Measurements from ENCODE around the gene PLXNA2.

DNA sequence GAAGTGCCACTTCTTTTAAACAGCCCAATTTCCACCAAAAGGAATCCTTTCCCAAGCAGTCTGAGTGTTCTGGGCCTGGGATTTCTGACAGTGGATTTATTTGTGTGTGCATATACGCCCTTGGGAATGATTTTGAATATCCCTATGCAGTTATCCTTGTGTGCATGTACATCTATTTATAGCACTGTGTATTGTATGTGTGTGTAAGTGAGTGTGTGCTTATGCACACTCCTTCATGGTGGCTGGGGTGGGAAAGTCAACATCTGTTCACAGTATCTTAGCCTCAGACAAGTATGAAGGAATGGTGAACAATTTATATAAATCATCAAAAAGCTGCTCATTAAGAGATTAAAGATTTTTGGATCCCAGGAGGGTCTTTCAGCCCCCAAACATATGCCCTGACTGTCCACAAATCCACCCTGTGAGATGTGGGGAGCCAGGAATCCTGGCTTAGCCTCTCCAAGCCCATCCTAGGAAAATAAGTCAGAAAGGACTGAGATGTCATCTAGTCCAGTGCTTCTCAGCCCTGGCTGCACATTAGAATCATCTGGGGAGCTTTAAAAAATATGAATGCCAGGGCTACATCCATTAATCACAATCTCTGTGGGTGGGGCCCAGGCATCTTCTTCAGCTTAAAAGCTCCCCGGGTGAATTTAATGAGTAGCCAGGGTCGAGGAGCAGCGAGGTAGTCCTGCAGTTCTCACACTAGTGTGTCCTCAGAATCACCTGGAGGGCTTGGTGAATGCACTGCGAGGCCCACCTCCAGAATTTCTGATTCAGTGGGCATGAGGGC lies 101.4 kb downstream of the PLXNA2 start:
- TF ChIP-seq, protein P1, sequence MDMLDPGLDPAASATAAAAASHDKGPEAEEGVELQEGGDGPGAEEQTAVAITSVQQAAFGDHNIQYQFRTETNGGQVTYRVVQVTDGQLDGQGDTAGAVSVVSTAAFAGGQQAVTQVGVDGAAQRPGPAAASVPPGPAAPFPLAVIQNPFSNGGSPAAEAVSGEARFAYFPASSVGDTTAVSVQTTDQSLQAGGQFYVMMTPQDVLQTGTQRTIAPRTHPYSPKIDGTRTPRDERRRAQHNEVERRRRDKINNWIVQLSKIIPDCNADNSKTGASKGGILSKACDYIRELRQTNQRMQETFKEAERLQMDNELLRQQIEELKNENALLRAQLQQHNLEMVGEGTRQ (IDR thresholded peaks at IDR 0.05; ENCODE audit: low read length) = no peak
- TF ChIP-seq EZH2 (IDR thresholded peaks at IDR 0.05; ENCODE audit: low read depth, low read length, severe bottlenecking) = no peak
- TF ChIP-seq RAD21 (IDR thresholded peaks at IDR 0.05 in 1 of 2, conservative IDR thresholded peaks at IDR 0.05 in 1 of 2; ENCODE audit: low read depth in 2 of 2, low read length in 2 of 2) = no peak
- TF ChIP-seq POLR2AphosphoS5 (IDR thresholded peaks at IDR 0.05; ENCODE audit: low read depth, low read length) = no peak
- TF ChIP-seq JUND (IDR thresholded peaks at IDR 0.05; ENCODE audit: low read length) = no peak
- no peak for TF ChIP-seq ZNF274 (IDR thresholded peaks at IDR 0.05; ENCODE audit: borderline replicate concordance, extremely low read depth, low read length)
- no peak for TF ChIP-seq POLR2A (IDR thresholded peaks at IDR 0.05; ENCODE audit: control extremely low read depth in 1 of 2, low read depth in 2 of 2, low read length in 2 of 2)
- TF ChIP-seq, protein P2, sequence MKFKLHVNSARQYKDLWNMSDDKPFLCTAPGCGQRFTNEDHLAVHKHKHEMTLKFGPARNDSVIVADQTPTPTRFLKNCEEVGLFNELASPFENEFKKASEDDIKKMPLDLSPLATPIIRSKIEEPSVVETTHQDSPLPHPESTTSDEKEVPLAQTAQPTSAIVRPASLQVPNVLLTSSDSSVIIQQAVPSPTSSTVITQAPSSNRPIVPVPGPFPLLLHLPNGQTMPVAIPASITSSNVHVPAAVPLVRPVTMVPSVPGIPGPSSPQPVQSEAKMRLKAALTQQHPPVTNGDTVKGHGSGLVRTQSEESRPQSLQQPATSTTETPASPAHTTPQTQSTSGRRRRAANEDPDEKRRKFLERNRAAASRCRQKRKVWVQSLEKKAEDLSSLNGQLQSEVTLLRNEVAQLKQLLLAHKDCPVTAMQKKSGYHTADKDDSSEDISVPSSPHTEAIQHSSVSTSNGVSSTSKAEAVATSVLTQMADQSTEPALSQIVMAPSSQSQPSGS (IDR thresholded peaks at IDR 0.05; ENCODE audit: low read length) = no peak
- TF ChIP-seq, protein P3, sequence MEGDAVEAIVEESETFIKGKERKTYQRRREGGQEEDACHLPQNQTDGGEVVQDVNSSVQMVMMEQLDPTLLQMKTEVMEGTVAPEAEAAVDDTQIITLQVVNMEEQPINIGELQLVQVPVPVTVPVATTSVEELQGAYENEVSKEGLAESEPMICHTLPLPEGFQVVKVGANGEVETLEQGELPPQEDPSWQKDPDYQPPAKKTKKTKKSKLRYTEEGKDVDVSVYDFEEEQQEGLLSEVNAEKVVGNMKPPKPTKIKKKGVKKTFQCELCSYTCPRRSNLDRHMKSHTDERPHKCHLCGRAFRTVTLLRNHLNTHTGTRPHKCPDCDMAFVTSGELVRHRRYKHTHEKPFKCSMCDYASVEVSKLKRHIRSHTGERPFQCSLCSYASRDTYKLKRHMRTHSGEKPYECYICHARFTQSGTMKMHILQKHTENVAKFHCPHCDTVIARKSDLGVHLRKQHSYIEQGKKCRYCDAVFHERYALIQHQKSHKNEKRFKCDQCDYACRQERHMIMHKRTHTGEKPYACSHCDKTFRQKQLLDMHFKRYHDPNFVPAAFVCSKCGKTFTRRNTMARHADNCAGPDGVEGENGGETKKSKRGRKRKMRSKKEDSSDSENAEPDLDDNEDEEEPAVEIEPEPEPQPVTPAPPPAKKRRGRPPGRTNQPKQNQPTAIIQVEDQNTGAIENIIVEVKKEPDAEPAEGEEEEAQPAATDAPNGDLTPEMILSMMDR (IDR thresholded peaks at IDR 0.05; ENCODE audit: control extremely low read depth in 1 of 3, insufficient read depth in 1 of 3, low read depth in 1 of 3, low read length in 3 of 3) = no peak
- TF ChIP-seq EP300 (IDR thresholded peaks at IDR 0.05; ENCODE audit: borderline replicate concordance in 1 of 2, low read depth in 2 of 2, low read length in 2 of 2) = no peak
